ENCODE results near the gene ZNF629.

Gene ZNF629

GRCh38 chr16:30736995-30737793, 49.8 kb downstream of the ZNF629 start:
- in situ Hi-C loops (cut with HindIII; ENCODE audit: low pct_unique_long_range_greater_than_20kb, low sequenced_read_pairs): no loop called here
- no peak for DNase-seq (ENCODE audit: low read depth in 1 of 2, low spot score in 1 of 2)
- TF ChIP-seq JUND (IDR thresholded peaks at IDR 0.05; ENCODE audit: low read depth): no peak

- in situ Hi-C loops (cut with HindIII; ENCODE audit: low pct_unique_long_range_greater_than_20kb, low sequenced_read_pairs): no loop called here
- no peak for TF ChIP-seq JUND (IDR thresholded peaks at IDR 0.05; ENCODE audit: low read depth)
These were observed 55.6 kb downstream of the ZNF629 start for GRCh38 chr16:30731411-30731810.

DNA sequence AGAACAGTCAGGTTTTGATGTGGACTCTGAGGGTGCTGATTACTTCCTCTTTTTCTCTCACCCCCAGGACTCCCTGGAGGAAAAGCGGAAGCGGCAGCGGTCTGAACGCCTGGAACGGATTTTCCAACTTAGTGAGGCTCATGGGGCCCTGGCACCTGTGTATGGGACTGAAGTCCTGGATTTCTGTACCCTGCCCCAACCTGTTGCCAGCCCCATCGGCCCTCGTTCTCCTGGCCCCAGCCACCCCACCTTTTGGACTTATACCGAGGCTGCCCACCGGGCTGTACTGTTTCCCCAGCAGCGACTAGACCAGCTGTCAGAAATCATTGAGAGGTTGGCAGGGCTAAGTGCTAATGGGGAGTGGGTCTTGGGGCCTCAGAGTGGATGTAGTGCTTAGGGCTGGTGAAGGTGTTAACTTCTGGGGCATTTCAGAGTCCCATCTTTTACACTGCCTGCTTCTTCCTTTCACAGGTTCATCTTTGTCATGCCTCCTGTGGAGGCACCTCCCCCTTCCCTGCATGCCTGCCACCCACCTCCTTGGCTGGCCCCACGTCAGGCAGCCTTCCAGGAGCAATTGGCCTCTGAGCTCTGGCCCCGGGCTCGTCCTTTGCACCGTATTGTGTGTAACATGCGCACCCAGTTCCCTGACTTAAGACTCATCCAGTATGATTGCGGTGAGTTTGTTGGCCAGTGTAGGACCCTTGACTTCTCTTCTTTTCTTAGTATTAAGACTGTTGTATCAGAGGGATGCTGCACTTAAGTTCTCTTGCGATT, 57.9 kb downstream of the ZNF629 start:
- DNase-seq (ENCODE audit: low read depth in 1 of 2, low spot score in 1 of 2): no peak
- TF ChIP-seq JUND (IDR thresholded peaks at IDR 0.05; ENCODE audit: low read depth): no peak
- in situ Hi-C loops (cut with HindIII; ENCODE audit: low pct_unique_long_range_greater_than_20kb, low sequenced_read_pairs): no loop called here

More at GRCh38 chr16:30731411-30731810, 55.6 kb downstream of the ZNF629 start:
- no peak for DNase-seq (ENCODE audit: low read depth in 1 of 2, low spot score in 1 of 2)

Data from T47D (cell line).